H1 (cell line): ENCODE measurements around the gene DUSP18. TPM values are rescaled to one million over a fixed set of nuclear protein-coding genes. Genes with fewer than 3 reads are reported as not detected.

ENCODE experiments used
- CTCF ChIA-PET: fragments of 300-600 bp; sonication (Branson Sonifier 250); formaldehyde crosslinking; loops from one replicate; lab custom pipeline; 2021; ENCODE audit not compliant: partially characterized antibody; lab: Charles Lee
- POLR2A ChIA-PET: fragments of 300-600 bp; sonication (Branson Sonifier 250); formaldehyde crosslinking; loops from one replicate; lab custom pipeline; 2021; ENCODE audit warnings: inconsistent platforms; ENCODE audit not compliant: partially characterized antibody; lab: Charles Lee
- DNase-seq, 2 experiments: peaks; one replicate each; pipeline versions ENCODE4 v3.0.0 to v3.0.0-alpha.2; 2010 to 2022; ENCODE audit warnings: low spot score in 2 of 2, low read depth in 1 of 2, mixed read lengths in 1 of 2
- FAIRE-seq: peaks from 2 replicates; lab custom pipeline; 2011; peaks lifted over from hg19 to GRCh38; lab: Jason Lieb, UNC
- H2AFZ ChIP-seq: 2 replicates; pipeline ENCODE4 v1.8.1; 2012; ENCODE audit warnings: low read length, inconsistent platforms
- H2AK5ac ChIP-seq: 2 replicates; pipeline ENCODE4 v1.6.1; 2013; ENCODE audit warnings: low read depth, low read length
- H2BK120ac ChIP-seq: replicated peaks from 2 replicates; pipeline ENCODE3; 2013; ENCODE audit warnings: low read depth, low read length, inconsistent platforms
- H2BK12ac ChIP-seq: 2 replicates; pipeline ENCODE4 v1.6.1; 2013; ENCODE audit warnings: low read depth, low read length
- H2BK15ac ChIP-seq: 2 replicates; pipeline ENCODE4 v1.6.1; 2013; ENCODE audit warnings: low read length
- H2BK20ac ChIP-seq: 2 replicates; pipeline ENCODE4 v1.6.1; 2013; ENCODE audit warnings: low read length
- H2BK5ac ChIP-seq: 2 replicates; pipeline ENCODE4 v1.6.1; 2013; ENCODE audit warnings: low read depth, low read length
- H3K14ac ChIP-seq: 2 replicates; pipeline ENCODE4 v1.6.1; 2013; ENCODE audit warnings: inconsistent platforms; ENCODE audit not compliant: insufficient read length
- H3K18ac ChIP-seq: 2 replicates; pipeline ENCODE4 v1.6.1; 2013; ENCODE audit warnings: low read length; ENCODE audit errors: extremely low read depth
- H3K23ac ChIP-seq: 2 replicates; pipeline ENCODE4 v1.6.1; 2013; ENCODE audit warnings: inconsistent platforms; ENCODE audit not compliant: insufficient read length
- H3K23me2 ChIP-seq: 2 replicates; pipeline ENCODE4 v1.6.1; 2013; ENCODE audit warnings: low read depth, low read length
- H3K27ac ChIP-seq: 2 replicates; pipeline ENCODE4 v1.6.1; 2011; ENCODE audit warnings: low read depth, low read length, inconsistent platforms
- H3K27me3 ChIP-seq, 4 experiments: replicated peaks in 1 of 4; 1 replicate in 1 of 4; 2 replicates in 3 of 4; pipeline versions ENCODE4 v1.6.1 to v1.8.1; 2011 to 2013; ENCODE audit warnings: low read length in 3 of 4, mild to moderate bottlenecking in 3 of 4, inconsistent platforms in 2 of 4, mixed read lengths in 2 of 4, moderate library complexity in 1 of 4; ENCODE audit not compliant: control insufficient read depth in 3 of 4, insufficient read depth in 3 of 4; ENCODE audit errors: extremely low read depth in 1 of 4
- H3K36me3 ChIP-seq, 4 experiments: 2 replicates each; pipeline versions ENCODE4 v1.6.1 to v1.8.1; 2011 to 2013; ENCODE audit warnings: mild to moderate bottlenecking in 4 of 4, low read length in 3 of 4, moderate library complexity in 2 of 4, control low read depth in 1 of 4, inconsistent platforms in 1 of 4; ENCODE audit not compliant: insufficient read depth in 4 of 4, control insufficient read depth in 2 of 4
- H3K4ac ChIP-seq: replicated peaks from 2 replicates; pipeline ENCODE3; 2013; ENCODE audit warnings: low read length, low read depth, mixed read lengths, inconsistent platforms; ENCODE audit not compliant: insufficient read length
- H3K4me1 ChIP-seq, 4 experiments: replicated peaks in 1 of 4; 1 replicate in 1 of 4; 2 replicates in 3 of 4; pipeline versions ENCODE4 v1.6.1 to v1.8.1; 2011 to 2013; ENCODE audit warnings: low read length in 3 of 4, inconsistent platforms in 2 of 4, mixed read lengths in 1 of 4; ENCODE audit not compliant: insufficient read depth in 4 of 4, control insufficient read depth in 3 of 4
- H3K4me2 ChIP-seq, 2 experiments: 2 replicates each; pipeline versions ENCODE4 v1.6.1 to v1.8.1; 2011 to 2013; ENCODE audit warnings: low read depth in 2 of 2, low read length in 2 of 2, control low read depth in 1 of 2, inconsistent platforms in 1 of 2, mild to moderate bottlenecking in 1 of 2; ENCODE audit not compliant: insufficient read depth in 1 of 2
- H3K4me3 ChIP-seq, 4 experiments: fragments of 200-600, 300-600 bp in 1 of 4; sonication (generic), shearing (Covaris generic), sonication (Bioruptor Twin) in 1 of 4; 2 replicates each; pipeline versions ENCODE4 v1.5.1 to v1.8.1; 2011 to 2016; ENCODE audit warnings: low read length in 4 of 4, low read depth in 3 of 4, control low read depth in 2 of 4, inconsistent platforms in 2 of 4, mild to moderate bottlenecking in 2 of 4, mixed read lengths in 1 of 4, moderate library complexity in 1 of 4; ENCODE audit not compliant: insufficient read depth in 2 of 4; ENCODE audit errors: extremely low read depth in 1 of 4
- H3K56ac ChIP-seq: replicated peaks from 2 replicates; pipeline ENCODE3; 2013; ENCODE audit warnings: low read depth, mild to moderate bottlenecking, mixed read lengths, low read length, inconsistent platforms; ENCODE audit not compliant: insufficient read length
- H3K79me1 ChIP-seq: 2 replicates; pipeline ENCODE4 v1.6.1; 2013; ENCODE audit warnings: low read depth, low read length, control low read depth
- H3K79me2 ChIP-seq, 2 experiments: 2 replicates each; pipeline versions ENCODE4 v1.6.1 to v1.8.1; 2012 to 2013; ENCODE audit warnings: low read length in 2 of 2, mild to moderate bottlenecking in 2 of 2, inconsistent platforms in 1 of 2; ENCODE audit not compliant: insufficient read depth in 2 of 2, control insufficient read depth in 1 of 2
- H3K9ac ChIP-seq, 4 experiments: replicated peaks in 1 of 4; 1 replicate in 1 of 4; 2 replicates in 3 of 4; pipeline versions ENCODE4 v1.6.1 to v1.8.1; 2011 to 2013; ENCODE audit warnings: low read depth in 3 of 4, low read length in 3 of 4, control low read depth in 2 of 4, mild to moderate bottlenecking in 2 of 4, moderate library complexity in 2 of 4, inconsistent platforms in 1 of 4; ENCODE audit errors: extremely low read depth in 1 of 4
- H3K9me3 ChIP-seq, 2 experiments: 2 replicates each; pipeline versions ENCODE4 v1.6.1 to v1.8.1; 2012 to 2013; ENCODE audit warnings: mild to moderate bottlenecking in 2 of 2, moderate library complexity in 2 of 2, control low read depth in 1 of 2, inconsistent platforms in 1 of 2, low read depth in 1 of 2, low read length in 1 of 2, mixed read lengths in 1 of 2; ENCODE audit not compliant: insufficient read depth in 2 of 2
- H4K20me1 ChIP-seq, 2 experiments: replicated peaks in 1 of 2; 2 replicates each; pipeline versions ENCODE3 to v1.8.1; 2011 to 2013; ENCODE audit warnings: inconsistent platforms in 2 of 2, low read length in 2 of 2, mild to moderate bottlenecking in 1 of 2; ENCODE audit not compliant: insufficient read depth in 2 of 2, control insufficient read depth in 1 of 2
- H4K5ac ChIP-seq: 2 replicates; pipeline ENCODE4 v1.6.1; 2013; ENCODE audit warnings: low read length, low read depth, mixed read lengths, inconsistent platforms; ENCODE audit not compliant: insufficient read length
- H4K8ac ChIP-seq: 2 replicates; pipeline ENCODE4 v1.8.0; 2013; ENCODE audit warnings: mild to moderate bottlenecking, moderate library complexity, low read length, inconsistent platforms; ENCODE audit not compliant: insufficient read depth; ENCODE audit errors: extremely low read depth
- H4K91ac ChIP-seq: replicated peaks from 2 replicates; pipeline ENCODE3; 2013; ENCODE audit warnings: low read length, mixed read lengths, inconsistent platforms; ENCODE audit not compliant: insufficient read length
- CBX8 ChIP-seq: fragments of 300-800, 300-1000 bp; sonication (generic); IDR thresholded peaks from 2 replicates; pipeline ENCODE4 v1.7.1; 2016; ENCODE audit warnings: low read depth, low read length, borderline replicate concordance
- EGR1 ChIP-seq: IDR thresholded peaks from 2 replicates; pipeline ENCODE4 v1.6.1; 2011; ENCODE audit warnings: low read depth, low read length, borderline replicate concordance
- KDM4A ChIP-seq: IDR thresholded peaks from one replicate; pipeline ENCODE4 v1.7.1; 2012; ENCODE audit warnings: low read depth, mild to moderate bottlenecking, moderate library complexity, low read length, inconsistent platforms; ENCODE audit not compliant: severe bottlenecking
- POU5F1 ChIP-seq: IDR thresholded peaks from 2 replicates; pipeline ENCODE4 v1.6.1; 2011; ENCODE audit warnings: low read depth, mild to moderate bottlenecking, low read length, moderate library complexity
- USF2 ChIP-seq: IDR thresholded peaks from 2 replicates; pipeline ENCODE4 v1.6.1; 2011; ENCODE audit warnings: low read length, improper control_type of control experiment
- WGBS, 2 experiments: shearing (Covaris generic) in 1 of 2; methylation state at CpG; one replicate each; pipeline versions ENCODE4 v1.1.6 to v1.1.7; 2013 to 2015; ENCODE audit warnings: low lambda C conversion rate in 2 of 2, mixed read lengths in 2 of 2, inconsistent platforms in 1 of 2, low coverage in 1 of 2, missing lambda C conversion rate in 1 of 2; ENCODE audit not compliant: insufficient replicate concordance in 2 of 2, insufficient coverage in 1 of 2, insufficient read length in 1 of 2; ENCODE audit errors: extremely low coverage in 1 of 2, missing lambda C conversion rate in 1 of 2; 5-methylcytosine and 5-hydroxymethylcytosine counted together
- polyA plus RNA-seq, 7 experiments: library from polyadenylated mRNA; depleted of rRNA in 3 of 7; stranded (reverse) in 5 of 7; unstranded in 2 of 7; fragments of >200 nt in 5 of 7; fragments of 200-250 nt in 2 of 7; gene quantifications; 1 replicate in 5 of 7; 2 replicates in 1 of 7; 4 replicates in 1 of 7; pipeline versions ENCODE4 v1.2.1 to v1.2.3, GENCODE V29; 2011 to 2013; ENCODE audit warnings: missing spikeins in 2 of 7, mixed read lengths in 2 of 7
- total RNA-seq: library from RNA; stranded (reverse); fragmentation: NEBNext Ultra II Directional; extraction: Animal tissue kit (Norgen Biotek cat#: 25700); gene quantifications from 2 replicates; pipeline ENCODE4 v1.2.1, GENCODE V29; 2021

DUSP18 gene
- total and polyA plus RNA-seq, 2 of the 8 experiments (the other 6 are each of a cell fraction or from before 2014, with no cell fraction given) = 2.6 to 7.3 TPM

- ChIA-PET POLR2A (interaction anchor here (1.1 kb wide), 1 partner anchor 12 kb away, joined by 3 read pairs; no protein-coding TSS in a partner anchor), CTCF (interaction anchor here (1.1 to 2.4 kb wide), 4 partner anchors 52 to 70 kb away, joined by 3 to 9 read pairs (median 4); no protein-coding TSS in a partner anchor)
- WGBS, 2 experiments = 92% methylated on average over 1 of the region's 1 CpG; no CpG with 5 or more reads in 1 of the 2 experiments
- no peak overlapping the region for H3K23ac ChIP-seq
- H3K27ac ChIP-seq = no peak overlapping the region
- H2BK15ac ChIP-seq = no peak overlapping the region
- H4K5ac ChIP-seq = no peak overlapping the region
- FAIRE-seq (no peak), DNase-seq (no peak)
- no peak overlapping the region for H4K91ac ChIP-seq
- no peaks in the 10 kb centered on the region for H3K23me2 ChIP-seq
- H2BK20ac ChIP-seq = no peak overlapping the region
- H4K8ac ChIP-seq = no peak overlapping the region
- H2AK5ac ChIP-seq = no peak overlapping the region
- H3K9me3 ChIP-seq = no peaks in the 10 kb centered on the region
- H2BK12ac ChIP-seq = no peak overlapping the region
- no peak overlapping the region for H3K4me2 ChIP-seq
- H3K18ac ChIP-seq = no peak overlapping the region
- H3K79me1 ChIP-seq = no peaks in the 10 kb centered on the region
- no peak overlapping the region for H3K9ac ChIP-seq
- H3K14ac ChIP-seq = no peak overlapping the region
- H3K4me1 ChIP-seq = peaks cover 0 to 5% (median 2%) of the 10 kb centered on the region in 4 experiments; a peak in 3 of 7 replicates
- no peak overlapping the region for H2BK5ac ChIP-seq
- no peaks in the 10 kb centered on the region for H3K36me3 ChIP-seq
- H3K79me2 ChIP-seq = no peaks in the 10 kb centered on the region
- H3K56ac ChIP-seq = no peak overlapping the region
- TF ChIP-seq POU5F1 (no peak), USF2 (no peak), EGR1 (no peak), KDM4A (no peak), CBX8 (no peak)
- H2BK120ac ChIP-seq = no peak overlapping the region
- H4K20me1 ChIP-seq = no peaks in the 10 kb centered on the region
- H3K4me3 ChIP-seq = no peak overlapping the region
- H2AFZ ChIP-seq = no peak overlapping the region
- no peaks in the 10 kb centered on the region for H3K27me3 ChIP-seq
- H3K4ac ChIP-seq = no peak overlapping the region
Measured at GRCh38 chr22:30702856-30703255, 35.2 kb upstream of the DUSP18 start.
